Tibial nerve (tissue), 3 donors: ENCODE results near the gene GPR152.

Source experiments
- POLR2A ChIP-seq, 2 donors: fragments of 450-650 bp; IDR thresholded peaks; one replicate each; pipeline ENCODE4 v1.6.1; 2017; ENCODE audit warnings: antibody characterized with exemption in 2 of 2, mild to moderate bottlenecking in 2 of 2, moderate library complexity in 2 of 2
- TF ChIP-seq, protein P1 (sequence below), 5 experiments: fragments of 200-600 bp in 3 of 5; fragments of 450-650 bp in 2 of 5; sonication (generic) in 3 of 5; IDR thresholded peaks; one replicate each; pipeline ENCODE4 v1.5.1; 2016 to 2019; ENCODE audit warnings: antibody characterized with exemption in 5 of 5, mild to moderate bottlenecking in 3 of 5, moderate library complexity in 2 of 5

DNA sequence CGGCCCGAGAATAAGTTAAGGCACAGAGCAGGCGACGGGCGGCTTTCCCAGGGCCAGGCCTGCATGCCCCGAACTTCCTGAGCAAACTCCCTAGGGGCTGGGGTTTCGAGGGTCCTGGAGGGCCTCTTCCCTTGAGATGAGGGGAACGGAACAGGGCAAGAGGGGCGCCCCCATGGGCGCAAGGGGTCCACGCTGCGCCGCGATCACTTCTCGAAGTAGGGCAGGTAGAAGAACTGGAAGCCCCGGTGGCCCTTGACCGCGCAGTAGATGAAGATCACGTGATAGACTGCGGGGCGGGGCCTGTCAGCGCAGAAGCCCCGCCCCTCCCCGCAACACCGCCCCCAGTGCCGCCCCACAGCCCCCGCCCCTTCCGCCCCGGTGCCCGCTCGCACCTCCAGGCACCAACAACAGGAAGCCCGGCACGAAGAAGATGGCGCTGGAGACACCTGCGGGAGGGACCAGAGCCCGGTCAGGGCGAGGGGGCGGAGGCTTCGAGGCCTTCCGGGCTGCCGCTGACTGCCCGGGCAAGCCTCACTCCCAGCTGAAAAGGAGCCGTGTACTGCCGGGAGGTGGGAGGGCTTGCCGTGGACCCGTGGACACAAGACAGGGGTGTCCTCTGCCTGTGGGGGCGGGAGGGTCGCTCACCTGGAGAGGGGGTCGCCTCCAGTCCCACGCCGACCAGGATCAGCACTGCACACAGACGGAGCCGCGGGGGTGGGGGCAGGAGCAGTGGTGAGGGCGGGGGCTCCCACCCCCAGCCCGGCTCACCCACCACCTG is 12.1 kb upstream of the GPR152 start:
- TF ChIP-seq POLR2A (IDR thresholded peaks at IDR 0.05), result peak in 1 of 2 donors; percentile 51
- TF ChIP-seq, protein P1, sequence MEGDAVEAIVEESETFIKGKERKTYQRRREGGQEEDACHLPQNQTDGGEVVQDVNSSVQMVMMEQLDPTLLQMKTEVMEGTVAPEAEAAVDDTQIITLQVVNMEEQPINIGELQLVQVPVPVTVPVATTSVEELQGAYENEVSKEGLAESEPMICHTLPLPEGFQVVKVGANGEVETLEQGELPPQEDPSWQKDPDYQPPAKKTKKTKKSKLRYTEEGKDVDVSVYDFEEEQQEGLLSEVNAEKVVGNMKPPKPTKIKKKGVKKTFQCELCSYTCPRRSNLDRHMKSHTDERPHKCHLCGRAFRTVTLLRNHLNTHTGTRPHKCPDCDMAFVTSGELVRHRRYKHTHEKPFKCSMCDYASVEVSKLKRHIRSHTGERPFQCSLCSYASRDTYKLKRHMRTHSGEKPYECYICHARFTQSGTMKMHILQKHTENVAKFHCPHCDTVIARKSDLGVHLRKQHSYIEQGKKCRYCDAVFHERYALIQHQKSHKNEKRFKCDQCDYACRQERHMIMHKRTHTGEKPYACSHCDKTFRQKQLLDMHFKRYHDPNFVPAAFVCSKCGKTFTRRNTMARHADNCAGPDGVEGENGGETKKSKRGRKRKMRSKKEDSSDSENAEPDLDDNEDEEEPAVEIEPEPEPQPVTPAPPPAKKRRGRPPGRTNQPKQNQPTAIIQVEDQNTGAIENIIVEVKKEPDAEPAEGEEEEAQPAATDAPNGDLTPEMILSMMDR (IDR thresholded peaks at IDR 0.05), result no peak
